Glomerular visceral epithelial cell (primary cell): ENCODE data around the gene LRRC8B.
"Not testable (repeated sequence)": the region's sequence is repeated elsewhere in the genome, so short reads cannot be mapped to it uniquely, and the experiment has no call there.

ENCODE experiments used
- DNase-seq: peaks from one replicate; pipeline ENCODE4 v3.0.0-alpha.2; 2016; ENCODE audit errors: extremely low spot score

LRRC8B gene

DNA sequence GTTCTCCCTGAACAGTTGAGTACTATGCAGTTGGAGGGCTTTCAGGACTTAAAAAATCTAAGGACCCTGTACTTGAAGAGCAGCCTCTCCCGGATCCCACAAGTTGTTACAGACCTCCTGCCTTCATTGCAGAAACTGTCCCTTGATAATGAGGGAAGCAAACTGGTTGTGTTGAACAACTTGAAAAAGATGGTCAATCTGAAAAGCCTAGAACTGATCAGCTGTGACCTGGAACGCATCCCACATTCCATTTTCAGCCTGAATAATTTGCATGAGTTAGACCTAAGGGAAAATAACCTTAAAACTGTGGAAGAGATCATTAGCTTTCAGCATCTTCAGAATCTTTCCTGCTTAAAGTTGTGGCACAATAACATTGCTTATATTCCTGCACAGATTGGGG is 59.6 kb downstream of the LRRC8B start:
- DNase-seq: no peak

DNA sequence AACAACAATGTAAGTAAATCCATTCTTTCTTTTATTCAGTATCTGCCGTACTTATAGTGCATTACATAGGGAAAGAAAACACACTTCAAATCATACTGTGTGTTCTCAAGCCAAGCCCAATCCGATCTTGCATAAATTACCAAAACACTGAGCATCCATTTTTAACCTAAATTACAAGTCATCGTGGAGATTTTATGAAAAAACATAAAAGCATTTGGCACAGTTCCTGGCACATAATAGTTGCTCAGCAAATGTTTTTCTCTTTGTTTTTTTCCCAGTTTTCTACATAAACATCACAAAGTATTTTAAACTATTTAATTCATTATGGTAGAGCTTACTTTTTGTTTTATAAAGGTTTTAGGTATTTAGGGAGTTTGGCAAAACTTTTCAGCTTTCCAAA is 60.2 kb downstream of the LRRC8B start:
- DNase-seq: no peak

DNA sequence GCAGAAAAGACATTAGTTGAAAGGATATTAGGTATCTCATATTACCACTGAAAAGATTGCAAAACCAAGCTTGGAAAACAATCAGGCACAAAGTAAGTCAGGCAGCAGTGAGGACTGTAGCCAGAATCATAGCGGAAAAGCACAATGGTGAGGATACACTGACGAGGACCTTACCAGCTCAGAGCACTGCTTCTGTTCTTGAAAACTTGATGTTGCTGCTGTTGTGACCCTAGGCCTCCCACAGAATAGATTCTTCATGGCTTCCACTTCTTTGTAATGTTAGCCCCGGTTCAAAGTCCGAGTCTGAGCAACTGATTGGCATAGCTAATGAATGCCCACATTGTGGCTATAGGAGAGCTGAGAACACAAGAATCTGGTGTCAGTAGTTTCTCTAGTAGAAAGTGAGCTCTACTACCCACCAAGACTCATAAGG is 63.1 kb downstream of the LRRC8B start:
- DNase-seq: no peak

GRCh38 chr1:89588480-89588879 is 63.9 kb downstream of the LRRC8B start:
- DNase-seq: no peak

DNA sequence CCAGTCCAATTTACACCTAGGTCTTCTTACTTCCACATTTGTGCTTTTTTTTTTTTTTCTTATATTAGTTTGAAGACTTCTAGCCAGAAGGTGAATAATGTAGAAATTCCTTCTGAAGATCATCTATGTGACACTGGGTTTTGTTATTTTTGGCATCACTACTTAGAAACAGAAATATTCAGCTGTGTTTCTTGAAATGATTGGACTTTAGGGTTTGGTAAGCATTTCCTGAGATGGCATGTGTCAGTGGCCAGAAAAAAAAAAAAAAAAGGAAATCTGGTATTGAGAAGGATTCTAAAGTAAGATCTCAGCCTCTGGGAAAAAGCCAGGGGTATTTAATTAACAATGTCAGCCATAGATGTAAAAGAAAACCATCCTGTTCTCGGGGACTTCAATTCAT is 64.9 kb downstream of the LRRC8B start:
- DNase-seq: peak; percentile 21

DNA sequence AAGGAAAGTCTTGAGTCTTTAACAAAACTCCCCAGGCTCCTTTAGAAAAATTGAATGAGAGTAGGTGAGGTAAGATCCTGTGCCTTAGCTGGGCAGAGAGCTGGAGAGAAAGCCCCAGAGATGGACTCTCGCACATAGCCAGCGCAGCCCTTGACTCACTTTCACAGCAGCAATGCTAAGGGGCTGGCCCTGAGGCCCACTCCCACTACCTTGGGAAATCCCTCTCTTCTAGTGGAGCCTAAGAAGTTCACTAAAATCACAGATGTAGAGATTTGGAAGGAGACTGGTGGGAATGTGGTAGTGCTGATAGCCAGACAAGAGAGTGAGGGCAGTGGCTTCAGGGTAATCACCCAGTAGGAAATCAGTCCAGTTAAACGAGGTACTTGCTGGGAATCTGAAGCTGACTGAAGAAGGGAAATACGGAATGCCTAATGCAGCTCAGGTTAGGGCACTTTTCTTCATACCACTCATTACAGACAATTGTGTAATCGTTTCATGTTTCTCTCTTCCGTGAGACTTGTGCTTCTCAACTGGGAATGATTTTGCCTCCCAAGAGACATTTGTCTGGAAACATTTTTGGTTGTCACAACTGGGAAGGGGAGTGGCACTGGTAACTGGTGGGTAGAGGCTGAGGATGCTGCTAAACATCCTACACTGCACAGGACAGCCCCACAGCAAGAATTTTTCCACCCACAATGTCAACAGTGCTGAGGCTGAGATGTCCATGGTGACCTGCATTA is 65.9 kb downstream of the LRRC8B start:
- DNase-seq: no peak

GRCh38 chr1:89592861-89593302 is 68.3 kb downstream of the LRRC8B start:
- DNase-seq: not testable (repeated sequence)

DNA sequence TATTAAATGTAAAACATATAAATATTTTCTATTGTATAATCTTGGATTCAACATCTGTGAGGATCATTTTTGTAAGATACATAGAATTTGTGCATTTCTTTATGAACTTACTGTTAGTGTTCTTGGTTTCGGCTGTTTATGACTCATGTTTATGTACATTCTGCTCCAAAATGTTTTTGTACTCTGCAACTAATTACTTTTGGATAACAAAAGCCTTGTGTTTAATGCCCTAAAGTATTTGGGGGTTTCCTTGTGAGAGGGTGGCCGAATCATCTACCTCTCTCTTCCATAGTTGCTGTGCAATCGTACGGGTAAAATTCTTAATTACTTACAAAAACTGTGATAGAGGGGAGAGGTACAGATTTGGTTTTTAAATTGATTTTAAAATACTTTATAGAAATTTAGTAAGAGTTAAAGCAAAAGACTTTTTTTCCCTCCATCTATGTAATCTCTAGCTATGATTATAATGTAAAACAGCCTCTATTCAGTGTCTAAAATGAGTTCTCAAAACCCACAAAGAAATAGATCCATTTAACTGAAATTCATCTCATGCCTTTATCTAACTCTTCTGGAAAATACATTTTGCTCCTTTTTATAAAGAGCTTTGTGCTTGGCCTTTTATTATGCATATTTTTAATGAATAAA is 69.6 kb downstream of the LRRC8B start:
- no peak for DNase-seq

DNA sequence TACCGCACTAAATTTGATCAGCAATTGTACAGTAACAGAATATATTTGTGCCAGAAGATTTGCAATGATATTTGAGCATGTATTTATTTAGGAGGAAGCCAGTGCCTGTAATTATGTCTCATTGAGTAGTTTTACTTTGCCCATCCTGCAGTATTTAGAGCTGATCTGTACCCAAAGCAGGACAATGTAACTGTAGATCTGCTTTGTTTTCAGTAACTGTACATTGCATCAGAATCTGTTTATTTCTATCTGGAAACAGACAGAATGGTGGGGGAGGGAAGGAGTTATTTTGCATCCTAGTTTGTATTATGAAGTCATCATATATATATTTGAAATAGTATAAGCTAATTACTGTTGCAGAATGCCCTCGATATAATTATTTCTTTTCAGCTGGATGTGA is 72.1 kb downstream of the LRRC8B start:
- no peak for DNase-seq

DNA sequence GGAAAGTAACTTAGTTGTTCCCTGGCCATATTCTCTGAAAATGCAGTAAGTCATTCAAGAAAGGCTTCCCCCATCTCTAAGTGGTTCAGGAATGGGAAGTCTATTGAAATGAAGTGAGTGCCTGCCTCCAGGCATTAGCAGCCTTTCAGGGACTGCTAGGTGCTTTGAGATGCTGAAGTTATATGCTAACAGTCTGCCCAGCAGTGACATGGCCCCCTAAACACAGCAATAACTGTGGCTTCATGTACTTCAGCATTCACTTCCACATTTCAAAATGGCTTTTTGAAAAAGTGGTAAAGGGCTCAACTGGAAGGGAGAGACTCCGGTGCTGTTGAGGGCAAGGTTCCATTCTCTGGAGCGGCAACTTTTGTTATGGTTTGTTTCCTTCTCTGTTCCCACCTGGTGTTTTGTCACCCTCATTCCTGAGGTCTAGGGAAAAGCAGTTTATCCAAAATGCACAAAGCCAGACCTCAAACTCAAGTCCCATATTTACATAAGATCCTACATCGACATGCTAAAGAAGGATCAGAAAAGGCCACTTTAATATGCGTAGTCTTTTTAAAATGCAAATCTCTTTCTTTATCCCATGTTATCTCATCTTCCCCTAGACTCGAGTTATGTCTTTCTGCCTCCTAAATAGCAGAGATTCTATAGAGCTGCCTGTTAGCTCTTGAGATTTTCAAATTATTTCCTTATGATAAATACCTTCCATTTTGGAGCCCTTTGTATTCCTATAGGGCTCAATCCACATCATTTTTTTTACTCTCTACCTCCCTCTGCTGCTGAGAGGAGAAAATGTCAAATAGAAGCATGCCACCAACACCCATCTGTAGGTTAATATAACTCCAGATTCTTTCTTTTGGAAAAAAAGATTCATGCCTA is 74.1 kb downstream of the LRRC8B start:
- peak; percentile 52 for DNase-seq

DNA sequence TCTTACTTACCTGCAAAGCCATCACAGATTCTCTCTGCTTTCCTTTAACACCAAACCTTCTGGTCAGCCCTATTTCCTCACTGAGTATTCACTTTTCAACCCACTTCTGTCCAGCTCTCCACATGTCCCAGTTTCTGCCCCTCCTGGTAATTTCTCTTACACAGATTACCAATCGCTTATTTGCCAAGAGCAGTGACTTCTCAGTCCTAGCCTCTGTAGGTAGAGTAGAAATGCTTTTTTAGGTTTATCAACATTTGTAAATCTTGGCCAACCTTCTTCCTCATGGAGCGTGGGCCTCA is 74.7 kb downstream of the LRRC8B start:
- DNase-seq: no peak

GRCh38 chr1:89600451-89601224 is 76.0 kb downstream of the LRRC8B start:
- no peak for DNase-seq

- DNase-seq: no peak
These were observed 78.3 kb downstream of the LRRC8B start for GRCh38 chr1:89602871-89603404.

- DNase-seq: peak; percentile 11
These were observed 79.2 kb downstream of the LRRC8B start for GRCh38 chr1:89603651-89604413.

- no peak for DNase-seq
These were observed 79.7 kb downstream of the LRRC8B start for GRCh38 chr1:89604414-89604735.

DNA sequence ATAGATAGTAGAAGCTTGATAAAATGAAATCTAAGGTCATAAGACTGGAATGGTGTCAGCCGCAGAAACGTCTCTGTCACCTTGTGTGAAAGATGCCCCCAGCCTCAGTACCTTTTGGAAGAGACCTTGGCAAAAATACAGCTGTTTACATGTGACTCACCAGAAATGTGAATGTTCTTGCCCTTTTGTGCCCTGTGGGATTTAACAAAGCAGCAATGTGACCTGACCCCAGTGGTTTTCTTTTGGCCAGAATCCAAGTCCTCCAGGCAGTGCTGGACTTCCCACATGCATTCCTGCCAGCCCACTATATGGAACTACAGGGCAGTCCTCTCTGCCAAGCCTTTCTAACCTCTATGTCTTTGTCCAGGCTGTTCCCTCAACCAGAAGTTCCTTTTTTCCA is 81.1 kb downstream of the LRRC8B start:
- DNase-seq: peak; percentile 92

DNA sequence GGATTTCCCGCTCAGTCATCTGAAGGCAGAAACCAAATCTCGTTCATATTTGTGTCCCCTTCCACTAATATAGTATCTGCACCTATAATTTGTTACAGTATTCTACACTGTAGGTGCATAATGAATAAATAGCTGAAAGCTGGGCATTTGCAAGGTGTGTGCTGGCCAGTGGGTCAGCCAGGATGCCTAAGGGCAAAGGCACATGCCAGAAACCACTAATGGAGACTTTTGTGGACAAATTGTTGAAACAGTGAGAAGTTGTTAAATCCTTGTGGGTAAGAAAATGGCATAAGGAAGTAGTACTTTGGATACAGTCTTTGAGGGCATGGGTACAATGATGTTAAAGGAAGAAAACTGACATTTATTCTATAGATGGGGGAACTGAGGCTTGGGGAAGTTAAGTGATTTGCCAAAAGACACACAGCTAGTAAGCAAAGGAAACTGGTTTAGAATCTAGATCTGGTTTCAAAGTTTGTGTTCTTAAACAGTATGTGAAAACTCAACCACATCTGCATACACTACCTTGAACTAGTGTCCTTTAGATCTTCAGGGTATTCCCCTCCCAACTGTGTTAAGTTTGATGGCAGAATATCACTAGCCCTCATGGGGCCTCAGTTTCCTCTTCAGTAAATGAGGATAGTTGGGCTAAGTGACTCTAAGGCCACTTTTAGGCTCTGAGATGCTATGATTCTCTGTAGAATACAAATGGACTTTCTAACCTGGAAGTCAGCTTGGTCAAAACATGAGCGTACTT is 81.8 kb downstream of the LRRC8B start:
- DNase-seq: peak; percentile 12

- DNase-seq: no peak
These were observed 82.5 kb downstream of the LRRC8B start for GRCh38 chr1:89607156-89607555.

GRCh38 chr1:89607586-89608318 is 83.1 kb downstream of the LRRC8B start:
- no peak for DNase-seq
